ENCODE measurements around the gene HBZ.
"Not testable (repeated sequence)": the region's sequence is repeated elsewhere in the genome, so short reads cannot be mapped to it uniquely, and the experiment has no call there.

The HBZ gene

DNA sequence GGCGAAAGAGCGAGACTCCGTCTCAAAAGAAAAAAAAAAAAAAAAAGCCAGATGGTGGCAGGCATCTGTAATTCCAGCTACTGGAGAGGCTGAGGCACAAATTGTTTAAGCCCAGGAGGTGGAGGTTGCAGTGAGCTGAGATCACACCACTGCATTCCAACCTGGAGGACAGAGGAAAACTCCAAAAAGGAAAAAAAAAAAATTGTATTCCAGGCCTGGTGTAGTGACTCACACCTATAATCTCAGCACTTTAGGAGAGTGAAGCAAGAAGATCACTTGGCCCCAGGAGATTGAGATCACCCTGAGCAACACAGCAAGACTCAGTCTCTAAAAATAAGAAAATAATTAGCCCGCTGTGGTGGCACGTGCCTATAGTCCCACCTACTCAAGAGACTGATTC lies 47.9 kb downstream of the HBZ start:
- Mint-ChIP-seq H3K27me3 (no peaks in the 10 kb centered on the region), H3K9me3 (no peaks in the 10 kb centered on the region), H3K4me1 (no peaks in the 10 kb centered on the region), H3K27ac (no peak overlapping the region), H3K4me3 (no peak overlapping the region)
- DNase-seq: no peak
- no peak for ATAC-seq

GRCh38 chr16:203246-203645 lies 50.8 kb downstream of the HBZ start:
- H3K4me1 Mint-ChIP-seq: peaks cover 9% of the 10 kb centered on the region
- DNase-seq: no peak
- ATAC-seq: no peak
- H3K27me3 Mint-ChIP-seq: no peaks in the 10 kb centered on the region
- H3K4me3 Mint-ChIP-seq: no peak overlapping the region
- H3K9me3 Mint-ChIP-seq: no peaks in the 10 kb centered on the region
- no peak overlapping the region for H3K27ac Mint-ChIP-seq

- not testable (repeated sequence) for ATAC-seq, H3K9me3 Mint-ChIP-seq, H3K27me3 Mint-ChIP-seq, H3K27ac Mint-ChIP-seq, DNase-seq, H3K4me1 Mint-ChIP-seq, H3K4me3 Mint-ChIP-seq
These were observed 51.6 kb downstream of the HBZ start for GRCh38 chr16:204046-204445.
